HCT116 (cell line): ENCODE measurements around the gene TAF4. TPM values are rescaled to one million over a fixed set of nuclear protein-coding genes. Genes with fewer than 3 reads are reported as not detected.

Source experiments
- ATAC-seq: fragments of 200-7000 bp; cut with Tn5 transposase; 2 replicates; pipeline ENCODE4 v1.9.1; 2020; ENCODE audit warnings: mild to moderate bottlenecking, moderate library complexity
- BruUV-seq: library from RNA; stranded (reverse); fragments of 400-500 nt; replicated peaks from 2 replicates; lab custom pipeline; 2021; lab: Mats Ljungman, UMichigan
- CTCF ChIA-PET: fragments of 300-600 bp; sonication (Branson Sonifier 250); formaldehyde crosslinking; loops from one replicate; lab custom pipeline; 2021; ENCODE audit warnings: antibody characterized with exemption; lab: Charles Lee
- POLR2A ChIA-PET: fragments of 300-600, 350-600 bp; sonication (Branson Sonifier 250); formaldehyde crosslinking; loops from one replicate; lab custom pipeline; 2021; ENCODE audit warnings: antibody characterized with exemption; lab: Charles Lee
- RAD21 ChIA-PET, 2 experiments: fragments of 300-600 bp; sonication (Branson Sonifier 250); formaldehyde crosslinking; loops; one replicate each; lab custom pipeline; 2023; ENCODE audit warnings: low total read pairs in 2 of 2; ENCODE audit not compliant: uncharacterized antibody in 2 of 2, unreplicated experiment in 2 of 2, low non-redundant PET in 1 of 2; lab: Charles Lee
- DNase-seq: peaks from one replicate; pipeline ENCODE4 v3.0.0-alpha.2; 2010; ENCODE audit warnings: low read depth, low spot score
- H2AFZ ChIP-seq: fragments of 200-600 bp; shearing (Covaris generic), sonication (generic); 2 replicates; pipeline ENCODE4 v1.6.1; 2017; ENCODE audit warnings: low read depth, mixed run types, mixed read lengths, antibody characterized with exemption, low read length; ENCODE audit not compliant: poor library complexity, severe bottlenecking
- H3K27ac ChIP-seq: 2 replicates; pipeline ENCODE4 v1.5.1; 2012; ENCODE audit warnings: low read depth, low read length
- H3K27me3 ChIP-seq: fragments of 200-600 bp; sonication (generic); 2 replicates; pipeline ENCODE4 v1.6.1; 2016; ENCODE audit warnings: mixed run types, low read length, mixed read lengths; ENCODE audit not compliant: insufficient read depth
- H3K36me3 ChIP-seq, 2 experiments: fragments of 200-500 bp in 1 of 2; fragments of 200-600 bp in 1 of 2; sonication (Bioruptor generic) in 1 of 2; sonication (generic) in 1 of 2; 2 replicates each; pipeline versions ENCODE4 v1.5.1 to v1.6.1; 2014 to 2016; ENCODE audit warnings: low read length in 2 of 2, inconsistent platforms in 1 of 2, mixed read lengths in 1 of 2, mixed run types in 1 of 2; ENCODE audit not compliant: insufficient read depth in 2 of 2, control insufficient read depth in 1 of 2
- H3K4me1 ChIP-seq, 2 experiments: fragments of 200-600 bp in 1 of 2; sonication (generic) in 1 of 2; 2 replicates each; pipeline versions ENCODE4 v1.5.1 to v1.6.1; 2012 to 2017; ENCODE audit warnings: low read length in 2 of 2, inconsistent platforms in 1 of 2, mild to moderate bottlenecking in 1 of 2, mixed read lengths in 1 of 2, mixed run types in 1 of 2, moderate library complexity in 1 of 2; ENCODE audit not compliant: insufficient read depth in 2 of 2, control insufficient read depth in 1 of 2
- H3K4me2 ChIP-seq: fragments of 200-600 bp; sonication (generic); 2 replicates; pipeline ENCODE4 v1.6.1; 2017; ENCODE audit warnings: mixed run types, low read length, mixed read lengths
- H3K4me3 ChIP-seq, 2 experiments: fragments of 200-600 bp in 1 of 2; sonication (generic) in 1 of 2; replicated peaks in 1 of 2; 2 replicates each; pipeline ENCODE4 v1.5.1; 2011 to 2016; ENCODE audit warnings: low read length in 2 of 2, control low read depth in 1 of 2, low read depth in 1 of 2, mild to moderate bottlenecking in 1 of 2, mixed read lengths in 1 of 2, mixed run types in 1 of 2
- H3K79me2 ChIP-seq: fragments of 200-600 bp; sonication (generic); 2 replicates; pipeline ENCODE4 v1.6.1; 2017; ENCODE audit warnings: mild to moderate bottlenecking, mixed run types, low read length, moderate library complexity, mixed read lengths; ENCODE audit not compliant: insufficient read depth
- H3K9ac ChIP-seq: fragments of 200-600 bp; sonication (generic); 2 replicates; pipeline ENCODE4 v1.6.1; 2016; ENCODE audit warnings: low read length, mixed read lengths
- H3K9me2 ChIP-seq: fragments of 200-600 bp; sonication (generic), shearing (Covaris generic); 2 replicates; pipeline ENCODE4 v1.6.1; 2017; ENCODE audit warnings: mixed run types, mild to moderate bottlenecking, moderate library complexity; ENCODE audit not compliant: insufficient read depth
- H3K9me3 ChIP-seq, 2 experiments: fragments of 200-500 bp in 1 of 2; fragments of 200-600 bp in 1 of 2; sonication (Bioruptor generic) in 1 of 2; sonication (generic) in 1 of 2; 2 replicates each; pipeline ENCODE4 v1.6.1; 2014 to 2017; ENCODE audit warnings: low read length in 2 of 2, mixed read lengths in 2 of 2, inconsistent platforms in 1 of 2, low read depth in 1 of 2, mild to moderate bottlenecking in 1 of 2, mixed run types in 1 of 2, moderate library complexity in 1 of 2; ENCODE audit not compliant: control insufficient read depth in 1 of 2, insufficient read depth in 1 of 2
- H4K20me1 ChIP-seq: fragments of 200-600 bp; sonication (generic), shearing (Covaris generic); 2 replicates; pipeline ENCODE4 v1.6.1; 2017; ENCODE audit warnings: mixed run types, mild to moderate bottlenecking, moderate library complexity; ENCODE audit not compliant: insufficient read depth
- ATF3 ChIP-seq: IDR thresholded peaks from 2 replicates; pipeline ENCODE4 v1.6.1; 2012
- CBX3 ChIP-seq: IDR thresholded peaks from 2 replicates; pipeline ENCODE4 v1.6.1; 2012; ENCODE audit warnings: low read depth
- CEBPB ChIP-seq: IDR thresholded peaks from 2 replicates; pipeline ENCODE4 v1.6.1; 2012; ENCODE audit warnings: low read depth
- CTCF ChIP-seq, 3 experiments: fragments of 200-600 bp in 1 of 3; sonication (generic) in 1 of 3; IDR thresholded peaks in 2 of 3; conservative IDR thresholded peaks in 1 of 3; 2 replicates each; pipeline ENCODE4 v1.5.1; 2012 to 2017; ENCODE audit warnings: low read depth in 2 of 3, low read length in 2 of 3, antibody characterized with exemption in 1 of 3, borderline replicate concordance in 1 of 3, control low read depth in 1 of 3, mild to moderate bottlenecking in 1 of 3, mixed read lengths in 1 of 3, mixed run types in 1 of 3, moderate library complexity in 1 of 3; ENCODE audit not compliant: insufficient read depth in 1 of 3
- EGR1 ChIP-seq: IDR thresholded peaks from 2 replicates; pipeline ENCODE4 v1.6.1; 2012; ENCODE audit warnings: low read depth
- ELF1 ChIP-seq: IDR thresholded peaks from 2 replicates; pipeline ENCODE4 v1.6.1; 2012; ENCODE audit warnings: low read depth, borderline replicate concordance
- EZH2phosphoT487 ChIP-seq: fragments of 200-600 bp; IDR thresholded peaks from 2 replicates; pipeline ENCODE4 v1.6.1; 2018; ENCODE audit warnings: antibody characterized with exemption, borderline replicate concordance
- JUND ChIP-seq: IDR thresholded peaks from 2 replicates; pipeline ENCODE4 v1.6.1; 2012
- MAX ChIP-seq: IDR thresholded peaks from 2 replicates; pipeline ENCODE4 v1.6.1; 2012
- POLR2A ChIP-seq: IDR thresholded peaks from 2 replicates; pipeline ENCODE4 v1.7.0; 2011; ENCODE audit warnings: borderline replicate concordance; ENCODE audit not compliant: insufficient read depth, insufficient read length; ENCODE audit errors: extremely low read depth
- POLR2AphosphoS5 ChIP-seq: IDR thresholded peaks from 2 replicates; pipeline ENCODE4 v1.6.1; 2011; ENCODE audit warnings: mild to moderate bottlenecking, low read depth, low read length, moderate library complexity
- REST ChIP-seq: IDR thresholded peaks from 2 replicates; pipeline ENCODE4 v1.6.1; 2012; ENCODE audit warnings: low read depth
- SIN3A ChIP-seq: IDR thresholded peaks from 2 replicates; pipeline ENCODE4 v1.6.1; 2012; ENCODE audit warnings: low read depth
- TCF7L2 ChIP-seq: IDR thresholded peaks from 2 replicates; pipeline ENCODE4 v1.7.0; 2011; ENCODE audit warnings: borderline replicate concordance, inconsistent platforms; ENCODE audit not compliant: insufficient read depth, insufficient read length; ENCODE audit errors: extremely low read depth
- YY1 ChIP-seq: IDR thresholded peaks from 2 replicates; pipeline ENCODE4 v1.6.1; 2011; ENCODE audit warnings: low read length, low read depth, moderate library complexity, mild to moderate bottlenecking; ENCODE audit not compliant: insufficient replicate concordance; ENCODE audit errors: extremely low read depth
- ZBTB33 ChIP-seq: IDR thresholded peaks from 2 replicates; pipeline ENCODE4 v1.6.1; 2011; ENCODE audit warnings: mild to moderate bottlenecking, low read length, moderate library complexity; ENCODE audit not compliant: insufficient replicate concordance; ENCODE audit errors: extremely low read depth
- ZFX ChIP-seq: fragments of 450-650 bp; IDR thresholded peaks from 2 replicates; pipeline ENCODE4 v1.6.1; 2017
- ZNF274 ChIP-seq: fragments of 200-500 bp; sonication (Bioruptor generic); IDR thresholded peaks from 2 replicates; pipeline ENCODE4 v1.6.1; 2014; ENCODE audit warnings: mild to moderate bottlenecking, low read depth, low read length, inconsistent platforms
- intact Hi-C: fragments of 100-400 bp; cut with micrococcal nuclease; formaldehyde crosslinking; loops from 2 replicates; pipeline ENCODE4 v1.10.0; 2022
- total RNA-seq: library from RNA; stranded (reverse); gene quantifications from one replicate; pipeline ENCODE4 v1.2.1, GENCODE V29; 2021; ENCODE audit not compliant: unreplicated experiment

The TAF4 gene
- total RNA-seq, 1 experiment from 2014 or later, result 26.8 TPM

GRCh38 chr20:61994546-61994945 is 71.1 kb downstream of the TAF4 start:
- peaks cover 0 to 9% of the 10 kb centered on the region in 2 experiments; a peak in 2 of 4 replicates for H3K9me3 ChIP-seq
- no peak for TF ChIP-seq TCF7L2
- no peak for TF ChIP-seq POLR2A
- TF ChIP-seq ELF1, result no peak
- TF ChIP-seq ATF3, result no peak
- TF ChIP-seq REST, result no peak
- TF ChIP-seq EZH2phosphoT487, result no peak
- no peak for TF ChIP-seq ZBTB33
- no peak for TF ChIP-seq CBX3
- no peak for TF ChIP-seq JUND
- no peak for TF ChIP-seq POLR2AphosphoS5
- TF ChIP-seq ZFX, result no peak
- no peak for TF ChIP-seq CTCF (IDR thresholded peaks at IDR 0.05 in 2 of 3, conservative IDR thresholded peaks at IDR 0.05 in 1 of 3; ENCODE audit: borderline replicate concordance in 1 of 3, insufficient read depth in 1 of 3, low read depth in 2 of 3, low read length in 2 of 3)
- no peak for TF ChIP-seq SIN3A
- no peak for TF ChIP-seq MAX
- no peak for TF ChIP-seq ZNF274
- no peak for TF ChIP-seq YY1
- TF ChIP-seq CEBPB, result no peak
- no peak for TF ChIP-seq EGR1
- TF ChIP-seq, all 23 proteins: peak for 0
- DNase-seq, result no peak
- no peak overlapping the region for H3K4me3 ChIP-seq
- H3K9ac ChIP-seq, result no peak overlapping the region
- H3K4me2 ChIP-seq, result no peak overlapping the region
- intact Hi-C loops, result no loop called here
- ATAC-seq, result no peak
- H3K4me1 ChIP-seq, result no peaks in the 10 kb centered on the region
- H3K36me3 ChIP-seq, result peaks cover 32 to 41% of the 10 kb centered on the region in 2 experiments; a peak in 3 of 4 replicates
- CTCF ChIA-PET, result no interaction called here
- no peak overlapping the region for H3K27ac ChIP-seq
- 0 out of 2 replicates have a peak, but pooled peaks cover 5% of the 10 kb centered on the region for H3K79me2 ChIP-seq
- H3K27me3 ChIP-seq, result no peaks in the 10 kb centered on the region
- no peak overlapping the region for H2AFZ ChIP-seq
- no peaks in the 10 kb centered on the region for H3K9me2 ChIP-seq
- RAD21 ChIA-PET, result no interaction called here
- BruUV-seq, result no TSS peak
- no peaks in the 10 kb centered on the region for H4K20me1 ChIP-seq
- POLR2A ChIA-PET, result no interaction called here
